MCF 10A (cell line): ENCODE data around the gene CSNK2A1. TPM values are rescaled to one million over a fixed set of nuclear protein-coding genes. Genes with fewer than 3 reads are reported as not detected.

Experiments used
- BruUV-seq: library from RNA; stranded (reverse); fragments of 400-500 nt; replicated peaks from 2 replicates; lab custom pipeline; 2021; lab: Mats Ljungman, UMichigan
- CTCF ChIA-PET: fragments of 300-600 bp; sonication (Branson Sonifier 250); formaldehyde crosslinking; extraction: SDS; loops from one replicate; lab custom pipeline; 2021; ENCODE audit warnings: antibody characterized with exemption, inconsistent platforms; lab: Yijun Ruan, JAX
- POLR2A ChIA-PET: fragments of 300-600, 350-650 bp; sonication (Branson Sonifier 250); formaldehyde crosslinking; extraction: SDS; loops from one replicate; lab custom pipeline; 2020; ENCODE audit warnings: antibody characterized with exemption, inconsistent platforms; lab: Yijun Ruan, JAX
- DNase-seq: peaks from one replicate; pipeline ENCODE4 v3.0.0-alpha.2; 2018; ENCODE audit not compliant: unreplicated experiment
- H3K27ac Mint-ChIP-seq: one replicate; pipeline ENCODE4 v1.8.0; 2022; ENCODE audit warnings: mild to moderate bottlenecking, low read depth, mixed read lengths; ENCODE audit not compliant: unreplicated experiment
- H3K27me3 Mint-ChIP-seq: one replicate; pipeline ENCODE4 v1.8.0; 2022; ENCODE audit warnings: mixed read lengths; ENCODE audit not compliant: insufficient read depth, unreplicated experiment
- H3K36me3 Mint-ChIP-seq: one replicate; pipeline ENCODE4 v1.8.0; 2022; ENCODE audit warnings: mild to moderate bottlenecking, moderate library complexity, mixed read lengths; ENCODE audit not compliant: insufficient read depth, unreplicated experiment
- H3K4me1 Mint-ChIP-seq: one replicate; pipeline ENCODE4 v1.8.0; 2022; ENCODE audit warnings: mixed read lengths; ENCODE audit not compliant: insufficient read depth, unreplicated experiment
- H3K4me3 Mint-ChIP-seq: one replicate; pipeline ENCODE4 v1.8.0; 2022; ENCODE audit warnings: mild to moderate bottlenecking, moderate library complexity, mixed read lengths; ENCODE audit not compliant: unreplicated experiment
- H3K9me3 Mint-ChIP-seq: one replicate; pipeline ENCODE4 v1.8.0; 2022; ENCODE audit warnings: mixed read lengths; ENCODE audit not compliant: unreplicated experiment
- intact Hi-C: fragments of 100-400 bp; cut with micrococcal nuclease; formaldehyde crosslinking; loops from 2 replicates; pipeline ENCODE4 v1.14.1; 2022
- total RNA-seq: library from RNA; stranded (reverse); gene quantifications from 2 replicates; pipeline ENCODE4 v1.2.3, GENCODE V29; 2022
- TF ChIP-seq, protein P1 (sequence below): fragments of 200-600 bp; IDR thresholded peaks from one replicate; pipeline ENCODE4 v1.8.0; 2022; ENCODE audit warnings: antibody characterized with exemption, mild to moderate bottlenecking; ENCODE audit not compliant: unreplicated experiment

CSNK2A1 gene
- total RNA-seq, 1 experiment from 2014 or later: 271 TPM

DNA sequence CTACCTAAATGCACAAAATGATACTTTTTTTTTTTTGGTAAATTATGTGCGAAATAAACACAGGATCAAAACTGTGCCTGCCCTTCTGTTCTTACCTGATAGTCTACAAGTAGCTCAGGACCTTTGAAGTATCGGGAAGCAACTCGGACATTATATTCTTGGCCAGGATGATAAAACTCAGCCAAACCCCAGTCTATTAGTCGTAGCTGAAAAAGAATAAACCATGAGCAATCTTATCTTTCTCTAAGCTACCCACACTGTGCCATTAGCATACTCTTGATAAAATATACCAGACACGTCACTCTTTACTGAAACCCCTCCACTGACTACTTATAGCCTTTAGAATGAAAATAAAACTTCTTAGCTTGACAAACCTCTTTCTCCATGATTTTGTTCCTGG, 51.4 kb downstream of the CSNK2A1 start:
- Mint-ChIP-seq H3K9me3 (no peaks in the 10 kb centered on the region), H3K27ac (no peak overlapping the region), H3K4me1 (no peaks in the 10 kb centered on the region), H3K36me3 (peaks cover 90% of the 10 kb centered on the region), H3K4me3 (no peak overlapping the region), H3K27me3 (no peaks in the 10 kb centered on the region)
- intact Hi-C loops: no loop called here
- CTCF ChIA-PET: interaction anchor here (0.7 to 1.7 kb wide), 7 partner anchors 13 to 162 kb away, joined by 3 to 5 read pairs (median 4); no protein-coding TSS in a partner anchor
- TF ChIP-seq, protein P1, sequence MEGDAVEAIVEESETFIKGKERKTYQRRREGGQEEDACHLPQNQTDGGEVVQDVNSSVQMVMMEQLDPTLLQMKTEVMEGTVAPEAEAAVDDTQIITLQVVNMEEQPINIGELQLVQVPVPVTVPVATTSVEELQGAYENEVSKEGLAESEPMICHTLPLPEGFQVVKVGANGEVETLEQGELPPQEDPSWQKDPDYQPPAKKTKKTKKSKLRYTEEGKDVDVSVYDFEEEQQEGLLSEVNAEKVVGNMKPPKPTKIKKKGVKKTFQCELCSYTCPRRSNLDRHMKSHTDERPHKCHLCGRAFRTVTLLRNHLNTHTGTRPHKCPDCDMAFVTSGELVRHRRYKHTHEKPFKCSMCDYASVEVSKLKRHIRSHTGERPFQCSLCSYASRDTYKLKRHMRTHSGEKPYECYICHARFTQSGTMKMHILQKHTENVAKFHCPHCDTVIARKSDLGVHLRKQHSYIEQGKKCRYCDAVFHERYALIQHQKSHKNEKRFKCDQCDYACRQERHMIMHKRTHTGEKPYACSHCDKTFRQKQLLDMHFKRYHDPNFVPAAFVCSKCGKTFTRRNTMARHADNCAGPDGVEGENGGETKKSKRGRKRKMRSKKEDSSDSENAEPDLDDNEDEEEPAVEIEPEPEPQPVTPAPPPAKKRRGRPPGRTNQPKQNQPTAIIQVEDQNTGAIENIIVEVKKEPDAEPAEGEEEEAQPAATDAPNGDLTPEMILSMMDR: no peak
- BruUV-seq: no TSS peak
- POLR2A ChIA-PET: interaction anchor here (0.6 to 1.4 kb wide), 7 partner anchors 10 to 249 kb away, joined by 3 to 9 read pairs (median 3); no protein-coding TSS in a partner anchor
- DNase-seq: no peak

DNA sequence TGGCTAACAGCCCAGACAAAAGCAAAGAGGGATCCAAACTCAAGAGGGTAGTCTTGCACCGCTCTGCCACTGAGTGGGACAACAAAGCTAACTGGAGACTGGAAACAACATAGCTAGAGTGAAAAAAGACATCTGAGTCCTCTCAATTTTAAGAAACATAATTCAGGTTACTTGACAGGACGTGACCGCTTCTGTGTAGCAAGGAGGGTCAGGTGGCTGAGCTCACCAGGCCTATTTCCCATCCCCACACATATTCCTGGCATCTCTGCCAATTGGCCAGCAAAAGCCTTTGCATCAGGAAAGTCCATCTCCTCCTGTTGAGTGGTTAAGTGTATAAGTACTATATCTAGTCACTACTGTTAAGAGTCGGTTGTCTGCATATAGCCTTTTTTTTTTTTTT, 55.9 kb downstream of the CSNK2A1 start:
- Mint-ChIP-seq H3K4me3 (no peak overlapping the region), H3K36me3 (peaks cover 94% of the 10 kb centered on the region), H3K27me3 (no peaks in the 10 kb centered on the region), H3K9me3 (no peaks in the 10 kb centered on the region), H3K27ac (no peak overlapping the region), H3K4me1 (no peaks in the 10 kb centered on the region)
- intact Hi-C loops: no loop called here
- no TSS peak for BruUV-seq
- TF ChIP-seq, protein P1: no peak
- ChIA-PET CTCF (interaction anchor here (0.5 to 1.7 kb wide), 5 partner anchors 9 to 133 kb away, joined by 3 to 9 read pairs (median 3); no protein-coding TSS in a partner anchor), POLR2A (interaction anchor here (0.8 to 1.0 kb wide), 2 partner anchors 18 to 56 kb away, joined by 3 read pairs; no protein-coding TSS in a partner anchor)
- no peak for DNase-seq

DNA sequence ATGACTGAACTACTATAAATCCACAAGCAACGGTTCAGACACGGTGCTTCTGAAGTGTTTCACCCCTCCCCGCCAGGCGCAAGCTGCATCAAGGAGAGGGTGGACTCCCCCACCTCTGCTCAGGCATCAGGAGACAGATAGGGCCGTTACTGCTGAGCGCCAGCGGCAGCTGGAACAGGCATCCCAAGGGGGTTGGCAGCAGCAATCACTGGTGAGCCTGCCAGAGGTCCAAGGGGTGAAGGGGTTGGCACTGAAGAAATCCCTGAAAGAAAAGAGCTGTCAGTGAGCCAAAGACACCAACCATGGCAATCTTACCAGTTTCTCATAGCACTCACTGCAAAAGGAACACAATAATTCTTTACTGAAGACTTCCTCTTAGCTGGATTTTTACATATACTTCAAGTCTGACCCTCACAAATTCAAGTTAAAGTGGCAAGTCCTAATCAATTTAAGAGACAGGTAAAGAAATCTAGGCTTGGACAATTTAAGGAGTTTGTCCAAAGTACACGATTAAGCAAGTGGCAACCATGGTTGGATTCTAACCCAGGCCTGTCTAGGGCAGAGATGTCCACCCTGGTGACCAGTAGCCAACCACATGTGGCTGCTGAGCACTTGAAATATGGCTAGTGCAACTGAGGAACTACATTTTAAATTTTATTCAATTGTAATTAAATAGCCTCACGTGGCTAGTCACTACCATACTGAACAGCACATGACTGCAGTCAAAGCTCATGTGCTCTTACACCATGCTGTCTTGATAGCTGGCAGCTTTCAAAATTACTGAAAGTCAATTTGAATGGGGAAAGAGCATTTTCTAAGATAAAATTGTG, 59.6 kb downstream of the CSNK2A1 start:
- TF ChIP-seq, protein P1: no peak
- H3K27ac Mint-ChIP-seq: no peak overlapping the region
- DNase-seq: no peak
- POLR2A ChIA-PET: interaction anchor here (0.6 to 1.0 kb wide), 2 partner anchors 10 to 168 kb away, joined by 3 read pairs; no protein-coding TSS in a partner anchor
- peaks cover 5% of the 10 kb centered on the region for H3K4me1 Mint-ChIP-seq
- H3K9me3 Mint-ChIP-seq: no peaks in the 10 kb centered on the region
- H3K36me3 Mint-ChIP-seq: peaks cover 92% of the 10 kb centered on the region
- no peaks in the 10 kb centered on the region for H3K27me3 Mint-ChIP-seq
- intact Hi-C loops: no loop called here
- no TSS peak for BruUV-seq
- CTCF ChIA-PET: interaction anchor here (3.0 kb wide), 1 partner anchor 131 kb away, joined by 12 read pairs; no protein-coding TSS in a partner anchor
- H3K4me3 Mint-ChIP-seq: no peak overlapping the region

DNA sequence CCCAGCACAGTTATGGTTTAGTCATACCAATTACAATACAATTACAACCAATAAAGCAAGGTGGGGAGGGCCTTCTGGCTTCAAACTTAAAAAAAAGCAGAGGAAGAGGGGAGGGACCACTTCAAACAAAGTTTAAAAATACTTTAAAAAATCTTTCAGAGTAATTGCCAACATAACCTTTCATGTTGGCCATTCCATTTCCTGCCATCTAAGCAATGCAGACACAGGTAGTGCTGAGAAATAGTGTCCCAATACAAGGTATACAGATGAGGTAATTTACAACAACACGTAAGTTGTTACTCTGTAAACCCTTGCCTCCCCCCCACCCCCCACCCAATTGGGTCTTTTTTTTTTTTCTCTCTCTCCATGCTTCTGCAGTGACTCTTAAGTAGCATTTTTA, 62.4 kb downstream of the CSNK2A1 start:
- no peak overlapping the region for H3K4me3 Mint-ChIP-seq
- H3K36me3 Mint-ChIP-seq: peaks cover 91% of the 10 kb centered on the region
- no peak overlapping the region for H3K27ac Mint-ChIP-seq
- H3K9me3 Mint-ChIP-seq: no peaks in the 10 kb centered on the region
- peaks cover 11% of the 10 kb centered on the region for H3K4me1 Mint-ChIP-seq
- POLR2A ChIA-PET: interaction anchor here (1.2 kb wide), 1 partner anchor 157 kb away, joined by 3 read pairs; no protein-coding TSS in a partner anchor
- TF ChIP-seq, protein P1: no peak
- no TSS peak for BruUV-seq
- no peak for DNase-seq
- intact Hi-C loops: no loop called here
- CTCF ChIA-PET: interaction anchor here (0.6 to 2.0 kb wide), 7 partner anchors 22 to 1031 kb away, joined by 3 to 5 read pairs (median 4); no protein-coding TSS in a partner anchor
- no peaks in the 10 kb centered on the region for H3K27me3 Mint-ChIP-seq
